Activated T-helper 1 cell treated with anti-CD3 and anti-CD28 coated beads, Interleukin-2, amount 50 U/mL, for 16 hours (primary cell): Measurements from ENCODE around the gene PLEKHA7.

Experiments
- DNase-seq, 2 donors: peaks; one replicate each; pipeline ENCODE4 v3.0.0-alpha.2; 2020; ENCODE audit warnings: low read depth in 1 of 2, low spot score in 1 of 2

PLEKHA7 gene

GRCh38 chr11:16813126-16813525 is 201.1 kb downstream of the PLEKHA7 start:
- DNase-seq = no peak

- no peak for DNase-seq
These were observed 201.9 kb downstream of the PLEKHA7 start for GRCh38 chr11:16812274-16812673.

- DNase-seq = no peak
These were observed 202.8 kb downstream of the PLEKHA7 start for GRCh38 chr11:16811136-16812020.

- no peak for DNase-seq
These were observed 204.1 kb downstream of the PLEKHA7 start for GRCh38 chr11:16809886-16810668.

GRCh38 chr11:16807306-16807705 is 206.9 kb downstream of the PLEKHA7 start:
- DNase-seq = no peak

GRCh38 chr11:16806791-16807190 is 207.4 kb downstream of the PLEKHA7 start:
- DNase-seq = no peak

GRCh38 chr11:16805938-16806337 is 208.3 kb downstream of the PLEKHA7 start:
- DNase-seq = no peak

- no peak for DNase-seq
These were observed 209.9 kb downstream of the PLEKHA7 start for GRCh38 chr11:16804104-16804947.

GRCh38 chr11:16801288-16801980 is 212.8 kb downstream of the PLEKHA7 start:
- DNase-seq = no peak

GRCh38 chr11:16800382-16800781 is 213.8 kb downstream of the PLEKHA7 start:
- no peak for DNase-seq

- no peak for DNase-seq
These were observed 214.3 kb downstream of the PLEKHA7 start for GRCh38 chr11:16799890-16800289.

GRCh38 chr11:16799221-16799620 is 215.0 kb downstream of the PLEKHA7 start:
- DNase-seq = no peak

GRCh38 chr11:16797776-16798175 is 216.4 kb downstream of the PLEKHA7 start:
- no peak for DNase-seq

- DNase-seq = no peak
These were observed 217.9 kb downstream of the PLEKHA7 start for GRCh38 chr11:16796311-16796710.

GRCh38 chr11:16795146-16795545 is 219.1 kb downstream of the PLEKHA7 start:
- no peak for DNase-seq

- DNase-seq = no peak
These were observed 220.0 kb downstream of the PLEKHA7 start for GRCh38 chr11:16794047-16794818.

- DNase-seq = no peak
These were observed 220.7 kb downstream of the PLEKHA7 start for GRCh38 chr11:16793511-16793910.

- DNase-seq = no peak
These were observed 221.2 kb downstream of the PLEKHA7 start for GRCh38 chr11:16793009-16793408.

GRCh38 chr11:16792426-16792825 is 221.8 kb downstream of the PLEKHA7 start:
- DNase-seq = no peak
